SJSA1 (cell line): ENCODE measurements around the gene SUPT4H1. TPM values are rescaled to one million over a fixed set of nuclear protein-coding genes. Genes with fewer than 3 reads are reported as not detected.

Experiments used
- DNase-seq, 2 experiments: peaks; one replicate each; pipeline ENCODE4 v3.0.0-alpha.2; 2015 to 2020; ENCODE audit warnings: low spot score in 2 of 2, low read depth in 1 of 2
- H3K27ac ChIP-seq: fragments of 250-450 bp; sonication (Bioruptor Pico); 2 replicates; pipeline ENCODE4 v1.5.1; 2020; ENCODE audit warnings: mild to moderate bottlenecking, moderate library complexity
- H3K27me3 ChIP-seq: fragments of 250-450 bp; sonication (Bioruptor Pico); replicated peaks from 2 replicates; pipeline ENCODE4 v1.5.1; 2020; ENCODE audit warnings: mild to moderate bottlenecking, moderate library complexity
- H3K36me3 ChIP-seq: fragments of 250-450 bp; sonication (Bioruptor Pico); 2 replicates; pipeline ENCODE4 v1.5.1; 2020; ENCODE audit warnings: mild to moderate bottlenecking
- H3K4me1 ChIP-seq: fragments of 250-450 bp; sonication (Bioruptor Pico); replicated peaks from 2 replicates; pipeline ENCODE4 v1.6.1; 2021; ENCODE audit warnings: mild to moderate bottlenecking
- H3K4me3 ChIP-seq: fragments of 250-450 bp; sonication (Bioruptor Pico); 2 replicates; pipeline ENCODE4 v1.5.1; 2020; ENCODE audit warnings: mild to moderate bottlenecking
- H3K9me3 ChIP-seq: fragments of 250-450 bp; sonication (Bioruptor Pico); replicated peaks from 2 replicates; pipeline ENCODE4 v1.5.1; 2020; ENCODE audit warnings: mild to moderate bottlenecking
- total RNA-seq: library from RNA; depleted of rRNA; stranded (reverse); fragments of >200 nt; shearing (Covaris generic); gene quantifications from 2 replicates; pipeline ENCODE4 v1.2.3, GENCODE V29; 2014

The SUPT4H1 gene
- total RNA-seq, 1 experiment from 2014 or later, result 81.0 TPM

DNA sequence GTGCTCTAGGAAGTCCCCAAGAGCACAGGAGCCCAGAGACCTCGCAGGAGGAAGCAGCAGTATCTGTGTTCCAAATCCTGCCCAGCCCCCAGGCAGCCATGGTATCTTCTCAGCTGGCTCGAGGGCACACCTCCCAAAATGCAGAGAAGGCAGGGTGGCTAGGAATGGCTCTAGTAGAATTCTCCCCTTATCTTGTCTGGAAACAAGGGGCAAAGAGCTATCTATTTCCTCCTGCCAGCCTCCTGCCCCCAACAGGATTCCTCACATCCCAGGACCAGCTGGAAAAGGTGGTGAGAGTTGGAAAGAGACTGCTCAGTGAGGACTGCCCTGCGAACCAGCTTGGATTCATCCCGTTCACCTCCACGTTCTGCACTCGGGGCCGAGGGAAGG lies 14.8 kb downstream of the SUPT4H1 start:
- H3K4me1 ChIP-seq, result peaks cover 33% of the 10 kb centered on the region
- no peaks in the 10 kb centered on the region for H3K36me3 ChIP-seq
- H3K4me3 ChIP-seq, result no peak overlapping the region
- no peak for DNase-seq
- H3K27ac ChIP-seq, result peak overlapping the region; percentile 58
- H3K9me3 ChIP-seq, result no peaks in the 10 kb centered on the region
- no peaks in the 10 kb centered on the region for H3K27me3 ChIP-seq

DNA sequence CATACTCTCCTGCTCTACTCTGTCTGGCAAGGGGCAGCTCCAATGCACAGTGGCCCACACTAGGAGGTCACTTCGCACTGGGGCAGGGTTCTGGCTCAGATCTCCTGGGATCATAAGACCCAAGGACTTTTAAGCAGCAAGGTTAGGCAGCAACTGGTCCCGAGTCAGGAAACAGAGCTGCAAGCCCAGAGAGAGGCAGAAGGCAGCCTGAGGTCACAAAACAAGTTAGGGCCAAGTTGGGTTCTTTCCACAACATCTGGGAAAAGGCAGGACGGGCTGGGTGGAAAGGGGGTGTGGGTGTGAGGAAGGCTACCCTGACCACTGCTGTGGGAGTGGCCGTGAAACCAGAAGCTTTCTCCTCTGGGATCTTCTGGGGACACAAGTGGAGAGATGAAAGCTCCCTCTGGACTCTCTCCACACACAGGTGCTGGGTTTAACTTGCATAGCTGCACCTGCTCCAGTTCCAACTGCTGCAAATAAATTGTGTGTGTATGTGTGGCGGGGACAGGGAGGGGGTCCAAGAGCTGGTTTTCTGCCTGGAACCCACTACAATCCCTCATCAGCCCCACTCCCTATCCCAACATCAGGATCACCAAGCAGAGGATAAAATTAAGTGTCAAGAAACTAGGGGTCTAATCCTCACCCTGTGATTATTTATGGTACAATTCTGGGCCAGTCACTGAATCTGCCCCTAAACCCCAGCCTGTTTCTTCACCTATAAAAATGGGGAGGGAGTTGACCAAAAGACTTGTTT lies 15.4 kb downstream of the SUPT4H1 start:
- Histone ChIP-seq H3K27ac (peak overlapping the region; percentile 58; the same call in 1 of the 2 replicates), H3K36me3 (no peaks in the 10 kb centered on the region)

GRCh38 chr17:58335779-58336455 lies 16.1 kb downstream of the SUPT4H1 start:
- no peaks in the 10 kb centered on the region for H3K27me3 ChIP-seq
- no peak overlapping the region for H3K4me3 ChIP-seq
- DNase-seq, result no peak
- no peaks in the 10 kb centered on the region for H3K9me3 ChIP-seq
- peaks cover 43% of the 10 kb centered on the region for H3K4me1 ChIP-seq
- H3K36me3 ChIP-seq, result no peaks in the 10 kb centered on the region
- no peak overlapping the region for H3K27ac ChIP-seq

More for the DNA sequence above, 15.4 kb downstream of the SUPT4H1 start:
- Histone ChIP-seq H3K27me3 (no peaks in the 10 kb centered on the region), H3K4me3 (no peak overlapping the region), H3K4me1 (peaks cover 36% of the 10 kb centered on the region), H3K9me3 (no peaks in the 10 kb centered on the region)
- DNase-seq, result no peak

DNA sequence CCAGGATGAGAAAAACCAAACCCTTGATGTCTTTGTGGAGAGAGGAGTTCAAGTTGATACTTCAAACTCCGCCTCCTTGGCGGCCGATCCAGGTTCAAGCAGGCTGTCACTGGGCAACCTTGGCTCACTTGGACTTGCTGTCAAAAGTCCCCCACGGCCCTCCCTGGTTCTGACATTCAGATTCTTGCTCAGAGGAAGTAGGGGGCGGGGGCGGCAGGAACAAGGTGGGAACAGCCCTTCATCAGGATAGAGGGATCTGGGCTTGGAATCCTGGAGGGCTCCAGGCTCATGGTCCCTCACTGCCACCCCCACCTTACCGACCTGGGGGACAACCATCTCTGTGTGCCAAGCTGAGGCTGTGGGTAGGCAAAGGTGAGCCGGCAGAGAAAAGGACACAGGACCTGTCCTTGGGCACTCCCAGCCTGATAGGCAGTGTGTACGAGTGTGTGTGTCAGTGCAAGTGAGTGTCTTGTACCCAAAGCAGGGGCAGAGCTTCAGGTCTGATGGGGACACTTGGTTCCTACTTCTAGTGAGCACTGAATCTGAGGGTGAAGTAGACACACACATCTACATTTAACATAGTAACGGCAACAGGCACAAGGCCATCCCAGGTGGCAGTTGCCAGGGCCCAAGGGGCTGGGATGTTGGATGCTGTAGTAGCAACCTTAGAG lies 16.8 kb downstream of the SUPT4H1 start:
- H3K27ac ChIP-seq, result no peak overlapping the region
- H3K36me3 ChIP-seq, result no peaks in the 10 kb centered on the region
- H3K4me1 ChIP-seq, result peaks cover 44% of the 10 kb centered on the region
- DNase-seq, result no peak
- H3K27me3 ChIP-seq, result no peaks in the 10 kb centered on the region
- no peak overlapping the region for H3K4me3 ChIP-seq
- H3K9me3 ChIP-seq, result no peaks in the 10 kb centered on the region

DNA sequence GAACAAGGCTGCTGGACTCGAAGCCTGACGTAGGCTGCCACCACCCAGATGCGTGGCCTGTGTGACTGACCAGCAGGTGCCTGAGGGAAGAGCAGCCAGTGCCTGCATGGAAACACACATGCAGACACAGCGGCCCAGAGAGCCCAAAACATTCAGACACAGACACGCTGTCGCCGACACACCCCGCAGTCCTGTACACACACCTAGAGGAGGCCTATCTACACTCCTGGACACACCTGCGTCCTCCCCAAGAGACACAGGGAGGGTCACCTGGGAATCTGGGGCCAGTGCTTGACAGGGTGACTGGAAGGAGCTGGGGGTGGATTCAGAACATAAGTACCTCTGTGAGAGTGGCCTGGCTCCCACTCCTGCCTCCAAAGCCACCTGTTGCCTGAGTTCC lies 17.3 kb downstream of the SUPT4H1 start:
- no peaks in the 10 kb centered on the region for H3K9me3 ChIP-seq
- H3K27ac ChIP-seq, result no peak overlapping the region
- no peak for DNase-seq
- no peaks in the 10 kb centered on the region for H3K36me3 ChIP-seq
- H3K4me3 ChIP-seq, result no peak overlapping the region
- no peaks in the 10 kb centered on the region for H3K27me3 ChIP-seq
- peaks cover 44% of the 10 kb centered on the region for H3K4me1 ChIP-seq

GRCh38 chr17:58334256-58334655 lies 17.7 kb downstream of the SUPT4H1 start:
- Histone ChIP-seq H3K27me3 (no peaks in the 10 kb centered on the region; the same call in 1 of the 2 replicates), H3K27ac (no peak overlapping the region), H3K4me3 (no peak overlapping the region), H3K36me3 (no peaks in the 10 kb centered on the region), H3K9me3 (no peaks in the 10 kb centered on the region), H3K4me1 (peaks cover 43% of the 10 kb centered on the region)
- DNase-seq, result no peak

DNA sequence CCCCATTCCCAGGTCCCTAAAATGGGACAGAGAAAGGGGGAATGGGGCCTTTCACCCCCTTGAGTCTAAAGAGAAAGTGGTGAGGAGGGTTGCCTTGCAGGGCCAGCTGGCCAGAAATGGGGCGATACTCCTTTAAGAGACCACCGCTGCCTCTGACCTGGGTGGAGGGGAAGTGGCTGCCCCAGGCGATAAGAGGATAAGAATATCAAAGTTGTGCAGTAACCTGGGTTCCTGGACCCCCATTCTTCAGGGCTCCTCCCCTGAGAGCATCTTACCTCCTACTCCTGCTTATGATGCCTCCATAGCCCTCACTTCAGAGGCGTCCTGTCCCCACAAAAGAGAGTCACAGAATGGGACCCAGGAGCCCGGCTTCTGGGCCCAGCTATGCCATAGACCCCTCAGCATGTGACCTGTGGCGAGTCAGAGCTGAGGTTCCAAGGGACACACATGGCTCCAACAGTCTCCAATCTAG lies 18.2 kb downstream of the SUPT4H1 start:
- Histone ChIP-seq H3K27me3 (no peaks in the 10 kb centered on the region; the same call in 1 of the 2 replicates), H3K4me3 (no peak overlapping the region), H3K4me1 (peaks cover 38% of the 10 kb centered on the region), H3K36me3 (no peaks in the 10 kb centered on the region), H3K27ac (no peak overlapping the region), H3K9me3 (no peaks in the 10 kb centered on the region)
- no peak for DNase-seq

DNA sequence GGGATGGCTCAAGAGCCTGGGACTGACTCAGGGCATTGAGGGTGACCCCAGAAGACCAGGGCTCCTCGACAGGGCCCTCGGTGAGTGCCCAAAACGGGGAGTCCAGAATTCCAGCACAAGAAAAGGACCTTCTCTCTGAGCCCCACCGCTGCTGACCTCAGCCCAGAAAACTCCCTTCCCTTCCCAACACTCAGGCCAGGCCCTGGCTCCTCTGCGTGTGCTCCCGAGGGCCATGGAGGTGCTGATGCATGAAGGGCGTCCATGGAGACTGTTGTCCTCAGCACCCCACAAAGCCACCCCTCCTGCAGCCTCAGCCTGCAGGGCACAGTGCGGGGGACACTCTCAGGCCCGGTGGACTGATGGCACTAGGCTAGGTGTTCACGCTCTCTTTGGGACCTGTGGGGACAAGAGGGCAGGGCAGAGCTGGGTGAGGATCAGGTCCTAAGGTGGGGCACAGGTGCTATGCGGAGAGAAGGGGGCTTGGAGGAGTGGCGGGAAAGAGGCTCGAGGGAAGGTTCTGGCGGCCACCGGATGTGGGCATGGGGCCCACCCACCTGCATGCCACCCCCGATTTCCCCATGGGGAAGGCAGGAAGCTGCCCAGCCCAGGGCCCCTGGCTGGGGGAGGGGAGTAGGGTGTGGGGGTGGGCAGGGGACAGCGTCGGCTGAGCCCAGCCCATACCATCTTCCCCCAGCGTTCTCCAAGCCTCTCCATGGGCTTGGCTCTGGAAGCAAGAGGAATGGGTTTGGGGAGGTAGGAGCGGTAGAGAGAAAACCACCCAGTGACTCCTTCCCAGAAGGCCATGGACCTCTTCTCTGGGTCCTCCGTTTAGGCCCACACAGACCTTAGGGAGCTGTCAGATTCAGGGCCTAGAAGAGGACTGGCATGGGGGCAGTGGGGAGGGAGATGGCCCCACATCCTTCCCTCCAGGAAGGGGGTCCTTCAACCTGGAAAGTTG lies 18.9 kb downstream of the SUPT4H1 start:
- no peak for DNase-seq
- Histone ChIP-seq H3K9me3 (no peaks in the 10 kb centered on the region), H3K27me3 (peaks cover 3% of the 10 kb centered on the region), H3K27ac (no peak overlapping the region), H3K36me3 (no peaks in the 10 kb centered on the region), H3K4me3 (no peak overlapping the region), H3K4me1 (peaks cover 31% of the 10 kb centered on the region)

DNA sequence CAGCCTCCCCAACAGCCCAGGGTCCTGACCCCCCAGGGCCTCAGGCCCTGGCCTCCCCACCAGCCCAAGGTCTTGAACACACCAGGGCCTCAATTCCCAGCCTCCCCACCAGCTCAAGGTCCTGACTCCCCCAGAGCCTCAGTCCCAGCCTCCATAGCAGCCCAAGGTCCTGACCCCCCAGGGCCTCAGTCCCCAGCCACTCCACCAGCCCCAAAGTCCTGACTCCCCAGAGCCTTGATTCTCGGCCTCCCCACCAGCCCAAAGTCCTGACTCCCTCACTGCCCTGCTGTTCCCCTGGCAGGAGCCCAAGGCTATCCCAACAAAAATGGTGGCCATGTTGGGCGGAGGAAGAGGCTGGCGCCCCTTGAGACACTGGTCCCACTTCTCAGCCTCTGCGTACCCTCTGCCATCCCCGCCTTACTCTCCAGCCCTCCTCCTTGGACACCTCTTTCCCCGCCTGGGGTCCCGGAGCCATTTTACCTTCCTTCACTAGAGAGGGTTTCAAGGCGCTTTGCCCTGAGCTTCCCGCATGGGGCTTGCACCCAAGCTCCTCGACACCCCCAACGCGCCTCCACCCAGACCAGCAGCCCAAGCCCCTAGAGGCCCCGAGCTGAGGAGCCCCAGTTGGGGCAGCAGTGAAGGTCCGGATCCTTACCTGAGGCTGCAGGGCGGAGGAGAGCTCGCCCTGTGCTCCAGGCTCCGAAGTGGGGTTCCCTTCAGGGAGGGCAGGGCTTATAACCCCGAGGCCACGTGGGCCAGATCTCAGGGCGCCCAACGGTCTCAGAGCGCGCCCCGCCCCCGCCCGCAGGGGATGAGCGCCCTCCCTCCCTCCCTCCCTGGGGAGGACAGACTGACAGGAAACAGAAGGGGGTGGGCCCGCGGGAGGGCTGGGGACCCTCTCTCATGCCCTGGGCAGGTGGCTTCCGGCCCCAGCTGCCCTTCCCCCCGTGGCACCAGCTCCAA lies 19.9 kb downstream of the SUPT4H1 start:
- peaks cover 21% of the 10 kb centered on the region for H3K4me1 ChIP-seq
- H3K9me3 ChIP-seq, result no peaks in the 10 kb centered on the region
- H3K27me3 ChIP-seq, result peaks cover 10% of the 10 kb centered on the region
- 0 out of 2 replicates have a peak overlapping the region, but pooled peaks have one; percentile 27 for H3K27ac ChIP-seq
- no peaks in the 10 kb centered on the region for H3K36me3 ChIP-seq
- DNase-seq, result no peak
- no peak overlapping the region for H3K4me3 ChIP-seq

- Histone ChIP-seq H3K27me3 (peaks cover 17% of the 10 kb centered on the region), H3K36me3 (no peaks in the 10 kb centered on the region), H3K27ac (0 out of 2 replicates have a peak overlapping the region, but pooled peaks have one; percentile 27), H3K9me3 (no peaks in the 10 kb centered on the region), H3K4me3 (peak overlapping the region; percentile 4; the same call in 1 of the 2 replicates), H3K4me1 (peaks cover 17% of the 10 kb centered on the region)
- no peak for DNase-seq
Observed at GRCh38 chr17:58330997-58331814, 20.8 kb downstream of the SUPT4H1 start.

DNA sequence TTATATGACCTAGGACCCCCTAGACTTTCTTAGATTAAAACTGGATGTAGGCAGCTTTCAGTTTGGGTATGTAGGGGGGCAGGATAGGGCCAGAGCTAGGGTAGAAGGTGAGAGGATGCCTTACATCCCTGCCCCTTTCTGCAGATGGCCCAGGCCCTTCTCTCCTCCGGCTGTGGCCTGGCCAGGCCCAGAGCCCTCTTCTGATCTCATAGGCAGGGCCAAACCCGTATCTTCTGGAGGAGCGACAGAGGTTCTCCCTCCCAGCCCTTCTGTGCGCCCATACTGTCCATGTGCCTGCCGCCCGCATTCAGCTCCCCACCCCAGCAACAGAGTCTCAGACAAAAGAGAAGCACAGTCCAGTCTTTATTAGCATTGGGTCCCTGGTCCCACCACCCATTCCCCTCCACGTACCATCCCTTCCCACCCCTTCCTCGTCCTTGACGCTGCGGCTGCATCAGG lies 21.4 kb downstream of the SUPT4H1 start:
- peaks cover 23% of the 10 kb centered on the region for H3K27me3 ChIP-seq
- peak overlapping the region; percentile 4; the same call in 1 of the 2 replicates for H3K4me3 ChIP-seq
- no peak for DNase-seq
- peaks cover 11% of the 10 kb centered on the region for H3K4me1 ChIP-seq
- no peaks in the 10 kb centered on the region for H3K9me3 ChIP-seq
- H3K27ac ChIP-seq, result no peak overlapping the region
- H3K36me3 ChIP-seq, result no peaks in the 10 kb centered on the region
